GM12864 (cell line): ENCODE data around the gene ZFP36.
"Not testable (repeated sequence)": the region's sequence is repeated elsewhere in the genome, so short reads cannot be mapped to it uniquely, and the experiment has no call there.

Experiments
- DNase-seq: peaks from one replicate; pipeline ENCODE4 v3.0.0-alpha.2; 2011; ENCODE audit warnings: low read depth
- H3K4me3 ChIP-seq: 2 replicates; pipeline ENCODE4 v1.5.1; 2011; ENCODE audit warnings: mild to moderate bottlenecking, low read depth, low read length, control low read depth
- TF ChIP-seq, protein P1 (sequence below): IDR thresholded peaks from 2 replicates; pipeline ENCODE4 v1.5.1; 2011; ENCODE audit warnings: low read depth, mild to moderate bottlenecking, moderate library complexity, low read length, control low read depth, inconsistent platforms; ENCODE audit errors: missing control alignments

The ZFP36 gene

DNA sequence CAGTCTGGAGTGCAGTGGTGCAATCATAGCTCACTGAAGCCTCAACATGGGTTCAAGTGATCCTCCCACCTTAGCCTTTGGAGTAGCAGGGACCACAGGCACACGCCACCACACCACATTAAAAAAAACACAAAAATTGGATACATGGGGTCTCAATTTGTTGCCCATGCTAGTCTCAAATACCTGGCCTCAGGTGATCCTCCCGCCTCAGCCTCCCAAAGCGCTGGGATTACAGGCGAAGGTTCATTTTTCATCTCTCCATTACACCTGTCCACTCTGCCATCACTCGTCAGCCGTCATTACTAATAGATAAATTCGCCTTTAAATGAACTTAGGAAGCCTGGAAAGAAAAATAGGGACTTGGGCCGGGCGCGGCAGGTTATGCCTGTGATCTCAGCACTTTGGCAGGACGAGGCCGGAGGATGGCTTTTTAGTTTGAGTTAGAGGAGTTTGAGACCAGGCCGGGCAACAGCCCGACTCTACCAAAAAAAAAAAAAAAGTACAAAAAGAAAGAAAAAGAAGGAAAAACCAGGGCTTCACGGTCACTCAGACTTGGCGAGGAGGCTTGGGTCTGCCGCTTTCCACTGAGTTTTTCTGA is 38.0 kb downstream of the ZFP36 start:
- peak overlapping the region; percentile 94 for H3K4me3 ChIP-seq
- DNase-seq, result no peak

DNA sequence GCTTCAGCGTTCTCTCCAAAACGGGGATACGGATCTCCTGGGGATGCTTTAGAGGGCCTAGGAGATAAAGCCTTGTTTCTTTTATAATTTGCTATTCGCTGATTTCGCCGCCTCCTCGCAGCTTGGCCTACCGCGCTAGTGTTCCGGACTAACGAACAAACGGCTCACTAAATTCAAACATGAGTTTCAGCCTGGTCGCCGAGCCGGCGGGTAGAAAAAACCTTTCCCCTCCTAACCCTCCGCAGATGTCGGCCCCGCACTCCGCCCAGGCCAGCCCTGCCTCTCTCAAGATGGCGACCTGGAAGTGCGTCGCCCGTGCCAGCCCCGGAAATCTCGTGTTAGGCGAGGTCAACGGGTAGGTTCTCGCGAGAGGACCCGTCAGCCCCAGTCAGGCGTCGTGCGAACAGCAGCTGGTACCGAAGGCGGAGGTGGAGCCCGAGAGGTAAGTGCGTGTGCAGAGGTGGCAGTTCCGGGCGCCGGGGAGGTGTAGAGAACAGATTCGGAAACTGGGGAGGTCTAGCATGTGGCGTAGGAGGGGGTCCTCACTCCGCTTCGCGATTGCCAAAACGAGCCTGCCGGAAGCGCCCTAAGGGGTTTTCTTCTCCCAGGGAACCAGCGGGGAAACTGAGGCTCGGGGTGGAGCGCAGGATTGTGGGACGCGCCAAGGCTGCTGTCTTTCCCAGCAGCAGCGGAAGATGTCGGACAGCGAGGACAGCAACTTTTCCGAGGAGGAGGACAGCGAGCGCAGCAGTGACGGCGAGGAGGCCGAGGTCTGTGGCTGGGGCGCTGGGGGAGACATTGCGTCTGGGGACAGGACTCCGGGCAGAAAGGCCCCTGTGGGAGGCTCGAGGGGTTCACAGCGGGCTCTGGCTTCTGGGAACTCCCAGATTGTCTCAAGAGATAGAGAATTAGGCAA is 38.8 kb downstream of the ZFP36 start, which contains the start of gene SUPT5H:
Gene SUPT5H, plus strand, starts transcription at position 387 of the 916 bp plus-strand sequence. Its CDS starts 309 bp downstream, at position 696.
- peak within 1 kb of the TSS; percentile 94 for H3K4me3 ChIP-seq
- TF ChIP-seq, protein P1, sequence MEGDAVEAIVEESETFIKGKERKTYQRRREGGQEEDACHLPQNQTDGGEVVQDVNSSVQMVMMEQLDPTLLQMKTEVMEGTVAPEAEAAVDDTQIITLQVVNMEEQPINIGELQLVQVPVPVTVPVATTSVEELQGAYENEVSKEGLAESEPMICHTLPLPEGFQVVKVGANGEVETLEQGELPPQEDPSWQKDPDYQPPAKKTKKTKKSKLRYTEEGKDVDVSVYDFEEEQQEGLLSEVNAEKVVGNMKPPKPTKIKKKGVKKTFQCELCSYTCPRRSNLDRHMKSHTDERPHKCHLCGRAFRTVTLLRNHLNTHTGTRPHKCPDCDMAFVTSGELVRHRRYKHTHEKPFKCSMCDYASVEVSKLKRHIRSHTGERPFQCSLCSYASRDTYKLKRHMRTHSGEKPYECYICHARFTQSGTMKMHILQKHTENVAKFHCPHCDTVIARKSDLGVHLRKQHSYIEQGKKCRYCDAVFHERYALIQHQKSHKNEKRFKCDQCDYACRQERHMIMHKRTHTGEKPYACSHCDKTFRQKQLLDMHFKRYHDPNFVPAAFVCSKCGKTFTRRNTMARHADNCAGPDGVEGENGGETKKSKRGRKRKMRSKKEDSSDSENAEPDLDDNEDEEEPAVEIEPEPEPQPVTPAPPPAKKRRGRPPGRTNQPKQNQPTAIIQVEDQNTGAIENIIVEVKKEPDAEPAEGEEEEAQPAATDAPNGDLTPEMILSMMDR, result no peak

More for the DNA sequence above, 38.0 kb downstream of the ZFP36 start:
- TF ChIP-seq, protein P1, result no peak

DNA sequence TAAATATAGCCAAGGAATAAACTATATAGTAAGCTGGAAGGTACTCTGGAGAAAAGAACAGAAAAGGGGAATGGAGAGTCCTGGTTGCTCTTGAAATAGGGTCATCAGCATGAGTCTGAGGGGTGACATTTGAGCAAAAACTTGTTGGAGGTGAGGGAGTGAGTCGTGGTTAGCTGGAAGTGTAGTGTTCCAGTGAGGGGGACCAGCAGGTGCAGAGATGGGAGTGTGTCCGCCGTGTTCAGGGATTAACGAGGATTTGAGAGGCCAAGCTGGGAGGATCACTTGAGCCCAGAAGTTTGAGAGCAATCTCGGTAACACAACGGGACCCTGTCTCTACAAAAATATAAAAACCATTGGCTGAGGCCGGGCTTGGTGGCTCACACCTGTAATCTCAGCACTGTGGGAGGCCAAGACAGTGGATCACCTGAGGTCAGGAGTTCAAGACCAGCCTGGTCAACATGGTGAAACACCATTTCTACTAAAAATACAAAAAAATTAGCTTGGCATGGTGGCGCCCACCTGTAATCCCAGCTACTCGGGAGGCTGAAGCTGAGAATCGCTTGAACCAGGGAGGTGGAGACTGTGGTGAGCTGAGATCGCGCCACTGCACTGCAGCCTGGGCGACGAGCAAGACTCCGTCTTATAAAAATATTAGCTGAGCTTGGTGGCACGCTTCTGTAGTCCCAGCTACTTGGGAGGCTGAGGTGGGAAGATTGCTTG is 39.9 kb downstream of the ZFP36 start:
- TF ChIP-seq, protein P1, result no peak
- DNase-seq, result no peak
- H3K4me3 ChIP-seq, result peak overlapping the region; percentile 94

More for the DNA sequence above, 38.8 kb downstream of the ZFP36 start, which contains the start of gene SUPT5H:
- peak; percentile 98 for DNase-seq

DNA sequence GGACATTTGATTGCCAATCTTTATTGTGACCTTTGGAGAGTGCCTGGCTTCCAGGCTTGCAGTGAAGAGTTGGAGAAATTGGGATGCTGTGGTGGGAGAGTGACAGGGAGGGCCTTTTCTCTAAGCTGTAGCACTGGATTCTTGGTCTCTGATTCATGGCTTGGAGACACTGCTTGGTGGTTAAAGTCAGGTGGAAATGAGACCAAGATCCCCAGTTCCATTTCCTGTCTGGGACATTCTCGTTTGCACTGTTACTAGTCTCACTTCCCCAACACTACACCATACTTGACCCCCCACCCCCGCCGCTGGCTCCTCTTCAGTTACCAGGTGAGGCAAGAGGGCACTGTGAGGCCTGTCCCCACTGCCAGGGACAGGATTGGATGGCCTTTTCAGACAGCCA is 41.6 kb downstream of the ZFP36 start:
- TF ChIP-seq, protein P1, result no peak
- peak; percentile 53 for DNase-seq
- peak overlapping the region; percentile 94 for H3K4me3 ChIP-seq

DNA sequence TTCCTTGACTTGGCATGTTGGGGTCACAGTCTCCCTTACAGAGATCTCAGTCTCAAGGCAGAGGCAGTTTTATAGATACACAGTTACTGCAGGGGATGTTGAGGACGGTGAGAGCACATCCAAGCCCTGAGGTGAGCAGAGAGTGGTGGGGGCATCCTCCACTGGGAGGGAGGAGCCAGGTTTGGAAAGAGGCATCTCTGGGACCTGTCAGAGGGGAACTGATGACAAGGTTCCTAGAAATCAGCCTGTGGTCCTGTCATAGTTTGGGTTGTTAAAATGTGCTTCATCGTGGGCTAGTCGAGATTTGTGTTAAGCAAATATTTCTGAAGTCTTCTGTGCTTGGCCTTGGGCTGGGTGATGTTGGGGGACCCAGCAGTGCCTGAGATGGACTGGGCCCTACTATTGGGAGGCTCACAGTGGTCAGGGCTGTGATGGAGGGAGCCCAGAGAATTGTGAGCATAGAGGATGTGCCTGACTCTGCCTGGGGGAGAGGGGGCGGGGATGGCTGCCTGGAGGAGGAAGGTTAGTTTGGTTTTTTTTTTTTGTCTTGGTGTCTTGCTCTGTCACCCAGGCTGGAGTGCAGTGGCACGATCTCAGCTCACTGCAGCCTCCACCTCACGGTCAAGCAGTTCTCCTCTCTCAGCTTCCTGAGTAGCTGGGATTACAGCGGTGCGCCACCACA is 42.6 kb downstream of the ZFP36 start:
- DNase-seq, result no peak
- TF ChIP-seq, protein P1, result no peak
- H3K4me3 ChIP-seq, result no peak overlapping the region

DNA sequence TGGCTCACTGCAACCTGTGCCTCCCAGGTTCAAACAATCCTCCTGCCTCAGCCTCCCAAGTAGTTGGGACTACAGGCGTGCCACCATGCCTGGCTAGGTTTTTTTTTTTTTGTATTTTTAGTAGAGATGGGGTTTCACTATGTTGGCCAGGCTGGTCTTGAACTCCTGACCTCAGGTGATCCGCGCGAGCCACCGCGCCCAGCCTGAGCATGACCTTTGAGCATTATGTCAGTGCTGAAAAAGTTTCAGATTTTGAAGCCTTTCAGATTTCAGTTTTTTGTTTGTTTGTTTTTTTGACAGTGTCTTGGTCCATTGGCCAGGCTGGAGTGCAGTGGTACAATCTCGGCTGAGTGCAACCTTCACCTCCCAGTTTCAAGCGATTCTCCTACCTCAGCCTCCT is 44.6 kb downstream of the ZFP36 start:
- not testable (repeated sequence) for H3K4me3 ChIP-seq, DNase-seq
